Epithelial cell of proximal tubule (primary cell): ENCODE measurements around the gene HMOX2. TPM values are rescaled to one million over a fixed set of nuclear protein-coding genes. Genes with fewer than 3 reads are reported as not detected.
A peak's percentile ranks its signal among the peaks of the same experiment; 100 is the strongest.

Source experiments
- DNase-seq: peaks from one replicate; pipeline ENCODE4 v3.0.0-alpha.2; 2011; ENCODE audit warnings: low read depth
- H3K4me3 ChIP-seq: 2 replicates; pipeline ENCODE4 v1.5.1; 2011; ENCODE audit warnings: low read depth, mild to moderate bottlenecking, low read length
- CTCF ChIP-seq: conservative IDR thresholded peaks from 2 replicates; pipeline ENCODE4 v1.5.1; 2012; ENCODE audit warnings: low read depth, mild to moderate bottlenecking, low read length
- total RNA-seq: library from RNA; depleted of rRNA; stranded (reverse); fragments of >200 nt; gene quantifications from 2 replicates; pipeline ENCODE4 v1.2.3, GENCODE V29; 2015

Gene HMOX2
- total RNA-seq, 1 donor from 2014 or later, result 75.9 TPM

DNA sequence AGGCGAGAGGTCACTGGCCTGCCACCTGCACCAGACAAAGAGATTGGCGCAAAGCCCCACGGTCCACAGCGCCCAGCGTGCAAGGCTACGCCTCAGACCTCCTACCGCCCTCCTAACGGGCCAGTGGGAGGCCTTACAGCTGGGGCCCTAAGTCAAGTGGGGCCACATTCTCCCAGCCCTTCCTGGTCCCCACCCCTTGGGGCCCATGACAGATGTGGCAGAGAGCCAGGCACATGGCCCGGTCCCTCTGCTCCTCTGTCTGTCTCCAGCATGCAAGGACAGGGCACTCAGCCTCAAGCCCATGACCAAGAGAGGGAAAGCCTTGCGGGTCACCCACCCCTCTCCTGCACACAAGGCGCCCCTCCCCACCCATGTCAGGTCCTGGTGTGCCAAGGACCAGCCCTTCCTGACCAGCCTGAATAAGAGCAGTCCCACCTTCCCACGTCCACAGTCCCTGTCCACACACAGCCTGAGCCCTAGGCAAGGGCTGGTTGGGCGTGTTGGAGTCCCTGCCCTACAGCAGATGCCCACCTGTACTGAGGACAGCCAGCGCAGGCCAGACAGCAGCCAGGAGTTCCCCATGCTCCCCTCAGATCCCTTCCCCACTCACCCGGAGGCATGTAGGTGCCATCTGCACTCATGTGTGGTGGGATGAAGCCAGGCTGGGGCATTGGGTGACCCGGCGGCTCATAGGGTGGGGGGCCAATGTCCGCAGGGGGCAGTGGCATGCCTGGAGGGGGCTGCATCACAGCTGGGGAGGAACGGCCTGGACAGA lies 37.1 kb downstream of the HMOX2 start:
- H3K4me3 ChIP-seq, result no peak overlapping the region
- DNase-seq, result no peak
- no peak for TF ChIP-seq CTCF

DNA sequence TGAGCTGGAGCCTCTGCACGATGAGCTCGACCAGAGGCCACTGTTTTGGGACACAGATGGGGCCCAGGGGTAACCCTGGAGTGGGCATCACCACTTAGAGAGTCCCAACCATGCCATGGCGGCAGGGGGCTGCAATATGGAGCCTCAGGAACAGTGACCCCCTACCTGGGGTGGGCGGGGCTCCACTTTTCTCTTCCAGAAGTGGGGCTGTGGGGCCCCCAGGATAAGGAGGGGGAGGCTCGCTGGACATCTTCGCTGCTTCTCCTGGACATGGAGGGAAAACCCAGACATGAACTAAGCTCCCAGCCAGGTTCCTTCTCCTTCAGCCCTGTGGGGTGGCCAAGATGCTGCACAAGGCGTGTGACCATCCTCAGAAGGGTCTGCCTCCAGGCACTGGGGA lies 37.7 kb downstream of the HMOX2 start:
- DNase-seq, result no peak

DNA sequence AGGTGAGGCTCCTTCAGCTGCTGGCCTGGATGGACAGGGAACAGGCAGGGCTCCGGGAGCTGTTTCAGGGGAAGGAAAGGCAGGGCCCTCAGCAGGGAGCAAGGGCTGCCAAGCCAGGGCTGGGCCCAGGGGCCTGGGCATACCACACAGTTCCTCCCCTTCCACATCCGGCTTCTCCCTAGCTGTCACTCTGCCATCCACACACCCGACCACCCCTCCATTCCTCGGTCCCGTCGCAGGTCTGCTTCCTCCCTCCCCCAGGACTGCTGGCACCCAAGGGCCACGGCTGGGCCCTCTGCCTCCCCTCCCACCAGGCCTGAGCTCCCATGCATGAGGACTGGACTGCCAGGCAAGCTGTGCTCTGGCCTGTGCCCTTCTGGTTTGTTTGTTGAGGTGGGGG lies 38.4 kb downstream of the HMOX2 start:
- H3K4me3 ChIP-seq, result no peak overlapping the region
- DNase-seq, result no peak
- TF ChIP-seq CTCF, result no peak

More for the DNA sequence above, 37.7 kb downstream of the HMOX2 start:
- TF ChIP-seq CTCF, result no peak
- H3K4me3 ChIP-seq, result no peak overlapping the region

- no peak overlapping the region for H3K4me3 ChIP-seq
- TF ChIP-seq CTCF, result no peak
- no peak for DNase-seq
Observed at GRCh38 chr16:4515611-4516233, 39.5 kb downstream of the HMOX2 start.

GRCh38 chr16:4517812-4518680 lies 41.8 kb downstream of the HMOX2 start:
- DNase-seq, result no peak
- TF ChIP-seq CTCF, result peak; percentile 72
- no peak overlapping the region for H3K4me3 ChIP-seq

DNA sequence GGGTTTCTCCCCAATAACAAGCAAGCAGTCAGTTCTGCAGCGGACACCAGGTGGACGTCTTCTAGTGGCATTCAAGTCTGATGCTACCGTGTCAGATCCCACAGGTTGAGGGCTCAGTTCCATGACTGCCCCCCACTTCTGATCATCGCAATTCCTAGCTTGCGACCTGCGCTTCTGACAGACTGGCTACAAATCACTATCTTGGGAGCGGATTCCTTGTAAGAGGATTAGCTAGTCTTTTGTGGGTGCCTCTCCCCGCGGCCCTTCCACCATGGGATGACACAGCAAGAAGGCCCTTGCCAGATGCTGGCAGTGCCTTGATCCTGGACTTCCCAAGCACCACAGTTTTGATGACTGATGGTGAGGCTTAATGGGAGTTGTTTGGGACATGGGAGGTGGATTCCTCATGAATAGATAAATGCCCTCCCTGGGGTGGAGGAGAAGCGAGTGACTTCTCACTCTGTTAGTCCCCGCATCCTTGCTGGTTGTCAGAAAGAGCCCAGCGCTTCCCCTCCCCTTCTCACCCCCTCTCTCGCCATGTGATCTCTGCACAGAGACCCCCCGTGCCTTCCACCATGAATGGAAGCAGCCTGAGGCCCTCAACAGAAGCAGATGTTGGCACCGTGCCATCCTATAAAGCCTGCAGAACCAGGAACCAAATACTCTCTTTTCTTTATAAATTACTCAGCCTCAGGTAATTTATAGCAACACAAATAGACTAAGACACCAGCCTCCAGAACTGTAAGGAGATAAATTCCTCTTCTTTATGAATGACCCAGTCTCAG lies 43.3 kb downstream of the HMOX2 start:
- no peak for DNase-seq
- TF ChIP-seq CTCF, result no peak
- H3K4me3 ChIP-seq, result no peak overlapping the region
